Putamen (tissue), 1 donor: Measurements from ENCODE around the gene TCP1.
"Not testable (repeated sequence)": the region's sequence is repeated elsewhere in the genome, so short reads cannot be mapped to it uniquely, and the experiment has no call there.

Source experiments
- DNase-seq: peaks from one replicate; pipeline ENCODE4 v3.0.0-alpha.2; 2016; ENCODE audit warnings: low spot score

The TCP1 gene

DNA sequence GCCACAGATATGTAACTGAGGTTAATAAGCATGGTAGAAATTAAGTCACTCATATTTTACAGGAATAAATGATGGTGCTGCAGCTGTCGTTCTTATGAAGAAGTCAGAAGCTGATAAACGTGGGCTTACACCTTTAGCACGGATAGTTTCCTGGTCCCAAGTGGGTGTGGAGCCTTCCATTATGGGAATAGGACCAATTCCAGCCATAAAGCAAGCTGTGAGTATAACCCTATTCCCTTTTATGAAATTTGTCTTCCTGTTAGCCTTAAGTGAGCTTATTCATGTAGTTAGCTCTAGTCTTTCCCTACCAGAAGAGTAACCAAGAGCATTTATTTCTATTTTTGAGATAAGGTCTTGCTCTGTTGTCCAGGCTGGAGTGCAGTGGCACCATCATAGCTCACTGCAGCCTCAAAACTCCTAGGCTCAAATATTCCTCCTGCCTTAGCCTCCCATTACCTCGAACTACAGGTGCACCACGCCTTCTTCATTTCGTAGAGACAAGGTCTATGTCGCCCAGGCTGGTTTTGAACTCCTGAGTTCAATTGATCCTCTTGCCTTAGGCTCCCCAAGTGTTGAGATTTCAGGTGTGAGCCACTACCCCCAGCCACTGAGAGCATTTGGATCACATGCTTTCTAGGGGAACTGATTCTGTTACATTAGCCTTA lies 12.0 kb downstream of the TCP1 start:
- no peak for DNase-seq

DNA sequence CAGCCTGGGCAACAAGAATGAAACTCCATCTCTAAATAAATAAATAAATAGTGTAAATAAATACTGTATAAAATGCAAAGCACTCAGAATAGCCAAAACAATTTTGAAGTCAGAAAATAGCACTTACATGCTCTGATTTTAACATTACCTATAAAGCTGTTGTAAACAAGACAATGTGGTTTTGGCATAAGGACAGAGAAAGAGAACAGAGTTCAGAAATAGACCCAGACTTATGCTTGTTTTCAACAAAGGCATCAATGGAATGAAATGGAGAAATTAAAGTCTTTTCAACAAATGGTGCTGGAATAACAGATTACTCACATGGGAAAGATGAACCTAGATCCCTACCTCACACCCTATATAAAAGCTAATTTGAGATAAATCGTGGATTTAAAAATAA lies 17.2 kb downstream of the TCP1 start:
- no peak for DNase-seq

DNA sequence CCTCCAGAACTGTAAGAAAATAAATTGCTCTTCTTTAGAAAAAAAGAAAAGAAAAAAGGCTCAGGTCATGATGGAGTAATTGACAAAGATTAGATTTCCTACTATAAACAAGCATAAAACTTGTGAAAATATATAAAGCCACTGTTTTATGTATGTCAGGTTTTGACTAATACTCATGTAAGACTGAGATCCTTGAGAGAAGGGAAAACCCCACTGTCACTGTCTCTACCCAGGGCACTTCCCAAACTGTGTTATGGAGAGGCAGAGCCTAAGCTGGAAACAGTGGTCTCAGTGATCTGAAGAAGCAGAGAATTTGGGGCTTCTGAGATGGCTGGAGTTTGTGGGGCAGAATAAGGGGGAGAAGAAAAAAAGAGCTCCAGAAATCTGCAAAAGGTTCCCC lies 19.9 kb downstream of the TCP1 start:
- DNase-seq: no peak

DNA sequence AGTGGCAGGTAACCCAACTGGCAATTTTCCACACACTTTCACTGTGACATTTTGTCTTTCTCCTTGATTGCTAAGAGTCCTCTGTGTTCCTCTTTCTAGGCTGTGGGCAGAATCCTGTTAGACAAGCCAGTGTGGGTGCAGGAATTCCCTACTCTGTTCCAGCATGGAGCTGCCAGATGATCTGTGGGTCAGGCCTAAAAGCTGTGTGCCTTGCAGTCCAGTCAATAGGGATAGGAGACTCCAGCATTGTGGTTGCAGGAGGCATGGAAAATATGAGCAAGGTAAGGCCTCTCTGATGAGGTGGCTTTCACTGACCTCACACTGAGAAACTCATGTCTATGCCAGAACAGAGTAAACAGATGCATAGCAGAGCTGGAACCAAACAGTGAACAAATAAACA lies 22.5 kb downstream of the TCP1 start:
- DNase-seq: no peak

DNA sequence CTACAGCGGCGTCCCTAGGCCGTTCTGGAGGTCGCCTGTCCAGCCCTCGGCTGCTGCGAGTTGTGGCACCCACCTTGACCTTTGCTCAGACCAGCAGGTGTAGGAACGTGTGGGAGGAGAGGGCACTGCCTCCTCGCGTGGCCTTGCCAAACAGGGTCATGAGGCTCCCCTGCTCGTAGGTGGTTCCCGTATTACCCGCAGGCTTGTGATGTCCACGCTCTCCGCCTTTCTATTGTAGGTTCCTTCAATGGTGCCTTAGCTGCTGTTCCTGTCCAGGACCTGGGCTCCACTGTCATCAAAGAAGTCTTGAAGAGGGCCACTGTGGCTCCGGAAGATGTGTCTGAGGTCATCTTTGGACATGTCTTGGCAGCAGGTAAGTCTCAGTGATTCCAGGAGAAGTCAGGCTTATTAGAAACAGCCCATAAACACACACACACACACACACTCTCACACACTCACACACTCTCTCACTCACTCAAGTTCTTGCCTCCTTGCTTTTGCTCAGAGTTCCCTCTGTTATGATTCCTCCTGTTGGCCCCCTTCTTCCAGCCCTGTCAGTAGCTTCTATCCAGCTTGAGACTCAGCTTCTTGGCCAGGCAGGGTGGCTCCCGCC lies 26.6 kb downstream of the TCP1 start:
- no peak for DNase-seq

DNA sequence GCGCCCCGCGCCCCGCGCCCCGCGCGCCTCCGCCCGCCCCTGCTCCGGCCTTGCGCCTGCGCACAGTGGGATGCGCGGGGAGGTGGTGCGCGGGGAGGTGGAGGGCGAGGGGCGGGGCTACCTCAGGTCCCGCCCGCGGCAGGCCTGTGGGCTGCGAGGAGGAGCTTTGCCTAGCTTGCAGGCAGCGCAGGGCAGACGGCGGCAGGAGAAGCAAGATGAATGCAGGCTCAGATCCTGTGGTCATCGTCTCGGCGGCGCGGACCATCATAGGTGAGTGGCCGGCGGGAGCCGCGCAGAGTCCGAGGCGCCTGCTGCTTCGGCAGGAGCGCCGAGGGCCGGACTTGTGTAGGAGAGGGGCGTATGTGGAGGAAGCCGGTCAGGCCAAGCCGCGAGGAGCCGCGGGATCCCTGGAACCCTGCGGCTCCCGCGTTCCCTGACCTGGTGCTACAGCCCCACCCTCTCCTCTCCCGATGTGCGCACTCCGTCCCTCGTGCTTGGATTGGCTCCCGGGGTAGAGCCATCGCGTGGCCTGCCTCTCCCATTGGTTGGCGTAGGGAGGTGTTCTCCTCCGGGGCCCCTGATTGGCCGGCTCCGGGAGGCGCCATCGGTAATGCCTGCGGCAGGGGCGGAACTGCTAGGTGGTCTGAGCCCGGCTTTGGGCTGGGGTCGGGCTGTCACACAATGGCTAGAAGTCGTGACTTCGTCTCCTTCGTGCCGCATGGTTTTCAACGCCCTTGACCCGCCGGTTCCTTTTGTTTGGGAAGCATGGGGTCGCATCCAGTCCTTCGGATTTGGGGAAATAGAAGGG lies 27.3 kb downstream of the TCP1 start, which contains the start of gene ACAT2:
ACAT2 (plus strand) TSS at position 173 of the 808 bp plus-strand sequence; CDS start at position 216, 43 bp downstream.
- peak; percentile 98 for DNase-seq

DNA sequence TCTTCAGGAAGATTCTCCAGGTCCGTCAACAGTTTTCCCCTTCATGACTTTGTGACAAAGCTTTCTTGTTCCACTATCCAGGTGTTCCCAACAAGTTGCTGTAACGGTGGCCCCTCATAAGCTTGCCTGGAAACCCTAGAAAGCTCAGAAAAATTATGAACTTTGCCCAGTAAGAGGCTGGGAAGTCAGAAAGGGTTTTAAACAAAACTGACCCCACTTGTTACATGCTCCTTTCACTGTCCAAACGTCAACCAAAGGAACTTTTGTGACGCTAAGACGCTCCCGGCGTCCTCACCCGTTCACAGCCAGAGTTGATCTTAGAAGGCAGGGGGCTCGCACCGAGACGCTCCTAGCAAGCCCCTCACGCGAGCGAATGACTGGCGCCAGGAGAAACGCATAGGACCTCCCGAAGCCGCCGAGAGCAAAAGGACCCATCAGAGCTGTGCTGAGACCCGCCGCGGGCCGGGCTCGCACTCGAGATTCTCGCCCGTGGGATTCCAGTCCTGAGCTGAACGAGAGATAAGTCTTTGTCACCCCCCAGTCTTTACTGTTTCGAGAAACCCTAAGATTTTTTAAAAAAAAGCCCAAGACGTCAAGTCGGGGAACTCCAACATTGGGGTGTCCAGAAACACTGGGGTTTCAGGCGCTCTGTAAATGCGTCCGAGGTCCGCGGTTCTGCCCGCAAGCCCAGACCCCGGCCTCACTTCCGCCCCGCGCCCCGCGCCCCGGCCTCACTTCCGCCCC lies 28.1 kb downstream of the TCP1 start:
- DNase-seq: no peak

DNA sequence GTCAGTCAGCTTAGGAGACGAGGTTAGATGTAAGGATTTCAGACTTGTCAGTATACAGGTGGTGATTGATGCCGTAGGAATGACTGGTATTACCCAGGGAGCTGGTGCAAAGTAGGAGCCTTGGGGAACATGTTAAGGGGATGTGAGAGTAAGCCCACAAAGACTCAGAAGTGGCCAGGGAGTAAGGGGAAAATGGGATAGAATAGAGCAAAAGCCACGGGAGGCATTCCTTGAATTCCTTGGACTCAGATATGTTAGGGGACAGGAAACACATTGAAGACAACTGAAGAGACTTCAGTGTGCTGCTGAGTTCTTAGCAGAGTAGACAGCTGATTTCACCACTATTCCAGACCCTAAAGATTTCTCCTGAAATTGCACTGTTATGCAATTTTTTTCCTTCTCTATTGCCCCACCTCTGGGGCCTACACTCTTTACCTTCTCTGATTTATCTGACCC lies 28.8 kb downstream of the TCP1 start:
- DNase-seq: no peak

DNA sequence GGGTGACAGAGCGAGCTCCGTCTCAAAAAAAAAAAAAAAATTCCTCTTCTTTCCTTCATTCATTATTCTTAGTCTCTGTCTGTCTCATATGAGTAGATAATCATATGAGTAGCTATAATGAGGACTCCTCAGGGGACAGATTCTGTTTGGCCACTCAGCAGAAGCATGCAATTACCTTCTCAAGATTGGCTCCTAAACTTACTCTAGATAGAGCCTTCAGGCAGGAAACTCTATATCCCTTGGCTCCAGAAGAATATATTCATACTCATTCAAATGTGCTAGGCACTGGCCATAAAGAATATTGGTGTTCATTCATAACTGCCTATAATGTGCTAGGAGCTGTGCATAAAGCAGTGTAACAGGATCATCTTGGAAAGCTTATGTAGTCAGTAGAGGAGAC lies 29.8 kb downstream of the TCP1 start:
- DNase-seq: no peak

DNA sequence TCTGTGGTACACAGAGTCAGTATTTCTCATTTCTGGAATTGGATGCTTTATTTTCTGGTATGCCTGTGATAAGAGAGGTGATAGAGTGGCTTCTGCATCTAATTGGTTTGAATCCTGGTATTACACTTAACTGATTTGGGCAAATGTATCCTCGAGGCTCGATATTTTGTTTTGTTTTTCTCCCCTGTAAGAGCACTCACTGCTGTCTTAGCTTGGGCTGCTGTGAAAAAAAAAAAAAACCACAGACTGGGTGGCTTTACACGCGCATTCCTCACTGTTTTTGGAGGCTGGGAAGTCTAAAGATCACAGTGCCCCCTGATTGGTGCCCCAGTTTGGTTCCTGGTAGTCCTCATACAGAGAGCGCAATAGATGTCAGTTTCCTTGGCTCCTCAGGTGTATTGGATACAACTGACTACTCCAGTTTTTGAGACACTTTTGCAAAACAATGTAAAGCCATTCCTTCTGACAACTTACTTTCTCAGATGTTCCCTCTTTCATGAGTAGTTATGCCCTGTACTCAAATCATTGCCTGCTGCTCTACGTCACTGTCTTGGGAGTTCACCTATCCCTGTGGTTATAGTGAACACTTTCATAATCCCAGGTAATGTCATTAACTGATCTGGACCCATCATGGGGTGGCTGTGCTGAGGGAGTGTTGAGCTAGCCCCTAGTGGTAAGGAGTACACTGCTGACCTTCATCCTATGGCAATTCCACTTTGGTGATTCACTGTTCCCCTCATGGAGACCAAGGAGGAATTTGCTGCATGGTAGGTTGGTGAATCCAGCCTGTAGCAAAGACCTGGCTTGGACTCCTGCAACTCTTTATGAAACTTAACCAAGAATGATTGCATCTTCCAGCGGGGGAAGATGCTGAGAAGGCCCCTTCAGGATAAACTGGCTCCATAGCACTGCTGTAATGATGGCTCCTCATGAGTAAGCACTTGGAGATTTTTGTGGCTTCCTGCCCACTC lies 31.1 kb downstream of the TCP1 start:
- DNase-seq: no peak

DNA sequence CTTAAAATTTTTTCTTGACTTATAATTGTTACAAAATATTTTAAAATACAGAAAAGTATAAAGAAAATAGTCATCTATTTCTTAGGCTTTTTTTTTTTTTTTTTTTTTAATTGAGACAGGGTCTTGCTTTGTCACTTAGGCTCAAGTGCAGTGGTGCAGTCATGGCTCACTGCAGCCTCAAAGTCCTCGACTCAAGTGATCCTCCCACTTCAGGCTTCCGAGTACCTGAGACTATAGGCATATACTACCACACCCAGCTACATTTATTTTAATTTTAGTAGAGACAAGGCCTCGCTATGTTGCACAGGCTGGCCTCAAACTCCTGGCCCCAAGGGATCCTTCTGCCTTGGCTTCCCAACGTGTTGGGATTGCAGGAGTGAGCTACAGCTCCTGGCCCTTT lies 32.9 kb downstream of the TCP1 start:
- DNase-seq: no peak

DNA sequence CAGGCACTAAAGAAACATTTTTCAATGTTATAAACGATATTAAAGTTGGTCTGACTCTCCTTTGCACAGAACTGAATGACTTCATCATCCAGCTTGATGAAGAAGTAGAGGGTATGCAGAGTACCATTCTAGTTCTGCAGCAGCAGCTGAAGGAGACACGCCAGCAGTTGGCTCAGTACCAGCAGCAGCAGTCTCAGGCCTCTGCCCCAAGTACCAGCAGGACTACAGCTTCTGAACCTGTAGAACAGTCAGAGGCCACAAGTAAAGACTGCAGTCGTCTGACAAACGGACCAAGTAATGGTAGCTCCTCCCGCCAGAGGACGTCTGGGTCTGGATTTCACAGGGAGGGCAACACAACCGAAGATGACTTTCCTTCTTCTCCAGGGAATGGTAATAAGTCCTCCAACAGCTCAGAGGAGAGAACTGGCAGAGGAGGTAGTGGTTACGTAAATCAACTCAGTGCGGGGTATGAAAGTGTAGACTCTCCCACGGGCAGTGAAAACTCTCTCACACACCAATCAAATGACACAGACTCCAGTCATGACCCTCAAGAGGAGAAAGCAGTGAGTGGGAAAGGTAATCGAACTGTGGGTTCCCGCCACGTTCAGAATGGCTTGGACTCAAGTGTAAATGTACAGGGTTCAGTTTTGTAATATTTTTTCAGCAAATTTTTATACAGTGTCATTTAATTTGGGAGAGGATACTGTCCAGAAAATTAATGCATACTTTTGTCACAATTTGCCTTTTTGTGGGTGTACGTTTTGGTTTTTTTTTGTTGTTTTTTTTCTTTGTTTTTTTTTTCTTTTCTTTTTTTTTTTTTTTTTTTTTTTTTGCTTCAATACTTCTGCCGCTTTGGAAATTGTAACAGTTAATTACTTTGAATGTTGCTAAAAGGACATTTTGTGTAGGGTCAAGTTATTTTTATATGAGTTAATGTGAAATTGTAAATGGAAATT lies 34.2 kb downstream of the TCP1 start:
- DNase-seq: peak; percentile 32

DNA sequence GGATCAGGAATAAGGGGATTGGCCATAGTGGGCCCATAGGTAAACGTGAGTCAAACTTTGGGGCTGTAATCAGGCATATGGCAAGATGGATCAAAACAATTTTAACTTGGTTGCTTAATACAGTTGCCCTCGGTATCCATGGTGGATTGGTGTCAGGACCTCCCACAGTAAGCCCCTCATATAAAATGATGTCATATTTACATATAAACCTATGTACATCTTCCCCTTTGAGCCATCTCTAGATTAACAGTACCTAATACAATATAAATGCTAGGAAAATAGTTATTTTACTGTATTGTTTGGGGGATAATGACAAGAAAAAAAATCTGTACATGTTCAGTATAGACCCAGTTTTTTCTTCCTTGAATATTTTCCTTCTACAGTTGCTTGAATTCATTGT lies 35.0 kb downstream of the TCP1 start:
- no peak for DNase-seq

DNA sequence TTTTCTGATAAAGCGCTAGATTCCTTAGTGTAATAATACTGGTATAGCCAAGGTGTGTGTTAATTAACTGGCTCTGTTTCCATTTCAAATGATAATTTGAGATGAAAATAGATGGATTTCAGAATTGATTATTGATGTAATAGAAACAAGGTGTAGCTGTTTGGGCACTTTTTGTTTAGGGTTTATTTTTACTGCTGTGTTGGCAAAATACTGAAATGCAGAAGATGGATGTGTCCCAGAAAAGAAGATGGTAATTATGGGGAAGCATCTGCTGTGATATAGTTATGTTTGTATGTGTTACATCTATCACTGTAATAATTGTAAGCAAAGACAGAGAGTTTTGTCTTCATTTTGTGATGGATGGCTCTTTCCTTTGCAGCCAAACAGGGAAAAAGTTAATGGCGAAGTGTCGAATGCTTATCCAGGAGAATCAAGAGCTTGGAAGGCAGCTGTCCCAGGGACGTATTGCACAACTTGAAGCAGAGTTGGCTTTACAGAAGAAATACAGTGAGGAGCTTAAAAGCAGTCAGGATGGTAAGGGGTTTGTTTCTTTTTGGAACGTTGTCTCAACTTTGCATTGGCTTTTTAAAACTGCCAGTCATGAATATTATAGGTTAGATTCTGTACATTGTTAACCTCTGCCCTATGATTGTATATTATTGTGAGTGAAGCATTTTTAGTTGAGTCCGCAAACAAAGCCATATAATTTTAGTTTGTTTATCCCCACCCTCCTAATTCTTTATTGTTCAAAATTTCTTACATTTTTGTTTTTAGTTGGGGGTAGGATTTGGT lies 36.1 kb downstream of the TCP1 start:
- DNase-seq: no peak

DNA sequence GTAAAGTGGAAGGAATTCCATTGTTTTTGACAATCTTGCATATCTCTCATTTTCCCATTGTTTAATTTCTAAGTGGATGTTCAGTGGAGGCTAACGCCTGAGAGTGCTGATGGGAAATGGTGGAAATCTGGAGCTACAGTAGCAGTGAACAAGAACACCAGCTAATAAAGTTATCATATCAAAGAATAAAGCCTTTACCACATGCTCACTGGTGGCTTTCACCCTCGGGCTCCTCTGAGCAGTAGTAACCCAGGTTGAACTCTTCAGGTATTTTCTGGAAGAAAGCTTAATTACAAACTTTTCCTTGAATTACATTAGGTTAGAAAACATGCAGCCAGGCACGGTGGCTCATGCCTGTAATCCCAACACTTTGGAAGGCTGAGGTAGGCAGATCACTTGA lies 38.0 kb downstream of the TCP1 start:
- DNase-seq: no peak

DNA sequence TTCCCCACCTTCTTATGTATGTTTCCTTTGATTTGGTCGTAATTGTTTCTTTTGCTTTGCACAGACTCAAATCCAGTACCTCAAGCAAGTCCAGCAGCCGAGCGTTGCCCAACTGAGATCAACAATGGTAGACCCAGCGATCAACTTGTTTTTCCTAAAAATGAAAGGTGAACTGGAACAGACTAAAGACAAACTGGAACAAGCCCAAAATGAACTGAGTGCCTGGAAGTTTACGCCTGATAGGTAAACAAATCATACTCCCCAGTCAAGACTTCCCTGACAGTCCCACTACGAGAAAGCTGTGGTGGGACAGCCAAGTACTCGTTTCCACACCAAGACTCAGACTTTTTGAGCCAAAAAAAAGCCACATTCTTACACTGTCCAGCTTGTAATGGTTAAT lies 41.3 kb downstream of the TCP1 start:
- not testable (repeated sequence) for DNase-seq

DNA sequence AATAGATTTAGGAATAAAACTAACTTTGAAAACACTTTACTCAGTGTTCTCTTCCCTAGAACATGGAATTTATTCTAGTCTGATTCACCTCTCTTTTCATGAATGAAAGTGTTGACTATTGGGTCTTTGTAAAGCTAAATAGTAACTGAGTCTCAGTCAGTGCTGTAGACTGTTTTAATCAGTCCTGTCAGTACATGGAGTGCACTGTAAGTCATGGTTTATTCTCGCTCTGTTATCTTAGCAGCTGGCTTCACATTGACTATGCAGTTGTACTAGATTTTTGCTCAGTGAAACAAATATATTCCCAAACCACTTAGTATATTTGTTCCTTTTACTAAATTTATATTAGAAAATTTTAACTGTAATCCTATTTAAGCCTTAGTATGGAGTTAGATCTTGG lies 42.6 kb downstream of the TCP1 start:
- no peak for DNase-seq

DNA sequence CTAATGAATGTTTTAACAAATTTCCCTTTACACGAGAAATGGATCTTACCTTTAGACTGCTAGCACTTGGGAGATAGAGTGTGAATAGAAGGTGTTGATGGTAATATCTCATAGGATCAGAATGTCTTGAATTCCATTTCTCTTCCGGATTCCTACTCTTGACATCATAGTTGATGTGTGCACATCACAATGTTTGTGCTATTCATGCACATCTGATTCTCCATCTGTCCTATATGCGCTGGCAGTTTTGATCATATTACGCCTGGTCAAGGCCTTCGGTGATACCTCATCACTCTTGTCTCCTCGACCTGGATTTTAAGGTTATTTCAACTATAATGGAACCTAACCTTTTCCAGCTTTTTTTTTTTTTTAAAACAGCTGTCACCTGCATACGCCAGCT lies 44.3 kb downstream of the TCP1 start:
- DNase-seq: no peak

DNA sequence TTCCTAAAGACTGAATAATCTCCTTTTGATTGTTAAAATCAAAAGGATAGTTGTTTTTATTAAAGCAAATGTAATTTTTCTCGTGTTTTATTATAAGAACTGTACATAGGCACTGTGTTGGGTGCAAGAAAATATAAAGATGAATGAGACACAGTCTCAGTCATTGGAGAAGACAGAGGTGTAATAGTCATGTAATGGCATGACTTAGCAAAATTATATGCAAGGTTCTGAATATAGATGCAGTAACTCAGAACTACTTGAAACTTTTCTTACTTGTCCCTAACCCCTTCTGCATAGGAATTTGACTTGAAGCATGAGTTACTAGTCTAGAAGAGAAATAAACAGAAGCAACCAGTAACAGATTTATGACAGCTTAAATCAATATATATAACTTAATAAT lies 47.2 kb downstream of the TCP1 start:
- DNase-seq: no peak
